AG04450 (cell line): ENCODE measurements around the gene XPC. TPM values are rescaled to one million over a fixed set of nuclear protein-coding genes. Genes with fewer than 3 reads are reported as not detected.

Experiments used
- CTCF ChIA-PET: fragments of 300-600, 350-600 bp; formaldehyde crosslinking; extraction: SDS; loops from one replicate; lab custom pipeline; 2022; ENCODE audit warnings: antibody characterized with exemption, inconsistent platforms; lab: Charles Lee
- POLR2A ChIA-PET: fragments of 350-600 bp; formaldehyde crosslinking; extraction: SDS; loops from one replicate; lab custom pipeline; 2021; ENCODE audit warnings: antibody characterized with exemption, inconsistent platforms; lab: Yijun Ruan, JAX
- DNase-seq: peaks from one replicate; pipeline ENCODE4 v3.0.0-alpha.2; 2011; ENCODE audit warnings: low read depth, low spot score
- H3K27ac ChIP-seq: one replicate; pipeline ENCODE4 v1.5.1; 2012; ENCODE audit warnings: low read depth, low read length, control low read depth
- H3K27me3 ChIP-seq: one replicate; pipeline ENCODE4 v1.6.0; 2012; ENCODE audit warnings: low read length; ENCODE audit not compliant: control insufficient read depth, insufficient read depth
- H3K4me3 ChIP-seq: 2 replicates; pipeline ENCODE4 v1.5.1; 2011; ENCODE audit warnings: mild to moderate bottlenecking, low read depth, low read length, control low read depth
- H3K9me3 ChIP-seq: 2 replicates; pipeline ENCODE4 v1.5.1; 2012; ENCODE audit warnings: low read length; ENCODE audit not compliant: control insufficient read depth, insufficient read depth
- CTCF ChIP-seq: IDR thresholded peaks from 2 replicates; pipeline ENCODE4 v1.5.1; 2011; ENCODE audit warnings: low read depth, low read length, control low read depth, inconsistent platforms
- polyA plus RNA-seq: library from polyadenylated mRNA; depleted of rRNA; stranded (reverse); fragments of >200 nt; gene quantifications from 2 replicates; pipeline ENCODE4 v1.2.3, GENCODE V29; 2011

The XPC gene
- polyA plus RNA-seq, 1 experiment: 39.0 TPM

GRCh38 chr3:14150078-14150477 lies 28.3 kb downstream of the XPC start:
- POLR2A ChIA-PET: interaction anchor here (1.7 kb wide), 1 partner anchor 28 kb away, joined by 7 read pairs; the partner anchor contains the start of genes LSM3 and XPC
- CTCF ChIA-PET: interaction anchor here (1.6 kb wide), 1 partner anchor 25 kb away, joined by 4 read pairs; the partner anchor contains the start of genes CHCHD4 and TMEM43
- Histone ChIP-seq H3K27me3 (no peaks in the 10 kb centered on the region), H3K27ac (no peak overlapping the region), H3K9me3 (no peaks in the 10 kb centered on the region), H3K4me3 (no peak overlapping the region)
- TF ChIP-seq CTCF: no peak
- no peak for DNase-seq

GRCh38 chr3:14148041-14148985 lies 30.1 kb downstream of the XPC start:
- no peak overlapping the region for H3K4me3 ChIP-seq
- peak overlapping the region; percentile 31 for H3K27ac ChIP-seq
- peak; percentile 17; the same call in 1 of the 2 replicates for TF ChIP-seq CTCF
- POLR2A ChIA-PET: interaction anchor here (1.7 kb wide), 1 partner anchor 30 kb away, joined by 7 read pairs; the partner anchor contains the start of genes LSM3 and XPC
- DNase-seq: no peak
- H3K27me3 ChIP-seq: no peaks in the 10 kb centered on the region
- CTCF ChIA-PET: interaction anchor here (1.6 kb wide), 1 partner anchor 23 kb away, joined by 4 read pairs; the partner anchor contains the start of genes CHCHD4 and TMEM43
- H3K9me3 ChIP-seq: no peaks in the 10 kb centered on the region

- no peak for DNase-seq
- no peak for TF ChIP-seq CTCF
- ChIA-PET POLR2A (no interaction called here), CTCF (no interaction called here)
- Histone ChIP-seq H3K27ac (no peak overlapping the region), H3K27me3 (no peaks in the 10 kb centered on the region), H3K9me3 (no peaks in the 10 kb centered on the region), H3K4me3 (no peak overlapping the region)
These were observed 30.8 kb downstream of the XPC start for GRCh38 chr3:14147617-14148016.

GRCh38 chr3:14147066-14147435 lies 31.4 kb downstream of the XPC start:
- Histone ChIP-seq H3K27me3 (no peaks in the 10 kb centered on the region), H3K4me3 (no peak overlapping the region), H3K27ac (no peak overlapping the region), H3K9me3 (no peaks in the 10 kb centered on the region)
- ChIA-PET CTCF (no interaction called here), POLR2A (no interaction called here)
- no peak for TF ChIP-seq CTCF
- DNase-seq: no peak
